Prostate gland (tissue), 2 donors: ENCODE measurements around the gene INO80E.

Experiments used
- CTCF ChIP-seq, 4 experiments: fragments of 200-600 bp in 2 of 4; fragments of 450-650 bp in 2 of 4; sonication (generic) in 2 of 4; IDR thresholded peaks; 1 replicate in 3 of 4; 2 replicates in 1 of 4; pipeline ENCODE4 v1.5.1; 2016 to 2019; ENCODE audit warnings: antibody characterized with exemption in 4 of 4, mild to moderate bottlenecking in 2 of 4, moderate library complexity in 2 of 4
- POLR2AphosphoS5 ChIP-seq: sonication (generic); formaldehyde crosslinking; IDR thresholded peaks from one replicate; pipeline ENCODE4 v1.6.1; 2017; ENCODE audit warnings: antibody characterized with exemption

- no peak for TF ChIP-seq CTCF (IDR thresholded peaks at IDR 0.05)
- TF ChIP-seq POLR2AphosphoS5, result no peak
Measured at GRCh38 chr16:29975134-29975538, 20.9 kb upstream of the INO80E start.
